BJ (cell line): Measurements from ENCODE around the gene ZNF35. TPM values are rescaled to one million over a fixed set of nuclear protein-coding genes. Genes with fewer than 3 reads are reported as not detected.
"Not testable (repeated sequence)": the region's sequence is repeated elsewhere in the genome, so short reads cannot be mapped to it uniquely, and the experiment has no call there.

Experiments
- CTCF ChIA-PET: fragments of 350-600 bp; formaldehyde crosslinking; extraction: SDS; loops from one replicate; lab custom pipeline; 2021; ENCODE audit warnings: antibody characterized with exemption, inconsistent platforms; lab: Yijun Ruan, JAX
- POLR2A ChIA-PET: fragments of 300-600 bp; sonication (Branson Sonifier 250); formaldehyde crosslinking; extraction: SDS; loops from one replicate; lab custom pipeline; 2021; ENCODE audit warnings: antibody characterized with exemption; lab: Charles Lee
- DNase-seq: peaks from one replicate; pipeline ENCODE4 v3.0.0-alpha.2; 2011; ENCODE audit warnings: low read depth
- H3K27me3 ChIP-seq: 2 replicates; pipeline ENCODE4 v1.6.0; 2011; ENCODE audit warnings: low read length; ENCODE audit not compliant: control insufficient read depth, insufficient read depth
- H3K36me3 ChIP-seq: 2 replicates; pipeline ENCODE4 v1.5.1; 2011; ENCODE audit warnings: low read length; ENCODE audit not compliant: control insufficient read depth, insufficient read depth
- H3K4me3 ChIP-seq: 2 replicates; pipeline ENCODE4 v1.5.1; 2011; ENCODE audit warnings: low read depth, mild to moderate bottlenecking, control low read depth, low read length
- polyA plus RNA-seq: library from polyadenylated mRNA; depleted of rRNA; stranded (reverse); fragments of >200 nt; gene quantifications from 2 replicates; pipeline ENCODE4 v1.2.3, GENCODE V29; 2011
- TF ChIP-seq, protein P1 (sequence below): IDR thresholded peaks from 2 replicates; pipeline ENCODE4 v1.5.1; 2011; ENCODE audit warnings: low read depth, mild to moderate bottlenecking, control low read depth, inconsistent platforms, low read length, moderate library complexity; ENCODE audit not compliant: insufficient read depth

Gene ZNF35
- polyA plus RNA-seq, 1 experiment = 4.7 TPM

DNA sequence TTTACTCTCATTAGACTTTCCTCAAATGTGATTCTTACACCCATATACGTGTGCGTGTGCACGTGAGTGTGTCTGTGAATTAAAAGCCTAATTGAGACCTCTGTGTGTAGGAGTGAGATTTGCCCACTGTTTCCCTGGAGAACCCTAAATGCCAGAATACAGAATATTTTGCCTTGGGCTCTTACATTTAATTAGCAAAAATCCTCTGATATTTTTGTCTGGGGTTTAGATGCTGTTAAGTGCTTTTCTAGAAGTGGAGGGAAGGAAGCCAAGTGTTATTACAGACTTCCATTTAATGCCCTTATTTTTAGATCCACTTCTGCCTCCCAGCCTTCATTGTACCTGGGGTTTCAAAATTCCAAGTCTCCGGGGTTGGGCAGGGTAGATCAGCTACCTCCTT, 17.8 kb downstream of the ZNF35 start:
- Histone ChIP-seq H3K36me3 (no peaks in the 10 kb centered on the region; the same call in none of the 2 replicates), H3K4me3 (no peak overlapping the region), H3K27me3 (no peaks in the 10 kb centered on the region)
- no peak for DNase-seq
- TF ChIP-seq, protein P1, sequence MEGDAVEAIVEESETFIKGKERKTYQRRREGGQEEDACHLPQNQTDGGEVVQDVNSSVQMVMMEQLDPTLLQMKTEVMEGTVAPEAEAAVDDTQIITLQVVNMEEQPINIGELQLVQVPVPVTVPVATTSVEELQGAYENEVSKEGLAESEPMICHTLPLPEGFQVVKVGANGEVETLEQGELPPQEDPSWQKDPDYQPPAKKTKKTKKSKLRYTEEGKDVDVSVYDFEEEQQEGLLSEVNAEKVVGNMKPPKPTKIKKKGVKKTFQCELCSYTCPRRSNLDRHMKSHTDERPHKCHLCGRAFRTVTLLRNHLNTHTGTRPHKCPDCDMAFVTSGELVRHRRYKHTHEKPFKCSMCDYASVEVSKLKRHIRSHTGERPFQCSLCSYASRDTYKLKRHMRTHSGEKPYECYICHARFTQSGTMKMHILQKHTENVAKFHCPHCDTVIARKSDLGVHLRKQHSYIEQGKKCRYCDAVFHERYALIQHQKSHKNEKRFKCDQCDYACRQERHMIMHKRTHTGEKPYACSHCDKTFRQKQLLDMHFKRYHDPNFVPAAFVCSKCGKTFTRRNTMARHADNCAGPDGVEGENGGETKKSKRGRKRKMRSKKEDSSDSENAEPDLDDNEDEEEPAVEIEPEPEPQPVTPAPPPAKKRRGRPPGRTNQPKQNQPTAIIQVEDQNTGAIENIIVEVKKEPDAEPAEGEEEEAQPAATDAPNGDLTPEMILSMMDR = no peak
- POLR2A ChIA-PET = no interaction called here
- CTCF ChIA-PET = no interaction called here

DNA sequence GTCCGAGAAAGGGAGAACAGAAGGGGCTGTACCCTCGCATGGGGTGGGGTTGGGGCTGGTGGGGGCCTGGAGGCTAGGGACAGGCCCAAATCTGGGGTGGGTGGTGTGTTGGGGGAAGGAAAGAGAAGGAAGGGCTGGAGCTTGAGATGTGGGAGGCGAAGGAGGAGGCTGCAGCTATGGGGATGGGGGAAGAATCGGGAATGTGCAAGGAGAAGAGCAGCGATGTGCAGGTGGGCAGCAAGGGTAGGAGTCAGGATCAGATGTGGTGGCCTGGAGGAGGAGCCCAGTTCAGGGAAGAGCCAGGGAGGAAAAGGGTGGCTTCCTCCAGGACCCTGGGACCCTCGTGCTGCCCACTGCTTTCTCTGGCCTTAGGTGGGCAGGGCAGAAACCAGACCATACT, 21.2 kb downstream of the ZNF35 start:
- Histone ChIP-seq H3K27me3 (no peaks in the 10 kb centered on the region), H3K4me3 (no peak overlapping the region), H3K36me3 (no peaks in the 10 kb centered on the region; the same call in 1 of the 2 replicates)
- ChIA-PET POLR2A (no interaction called here), CTCF (no interaction called here)
- TF ChIP-seq, protein P1 = no peak
- DNase-seq = no peak

DNA sequence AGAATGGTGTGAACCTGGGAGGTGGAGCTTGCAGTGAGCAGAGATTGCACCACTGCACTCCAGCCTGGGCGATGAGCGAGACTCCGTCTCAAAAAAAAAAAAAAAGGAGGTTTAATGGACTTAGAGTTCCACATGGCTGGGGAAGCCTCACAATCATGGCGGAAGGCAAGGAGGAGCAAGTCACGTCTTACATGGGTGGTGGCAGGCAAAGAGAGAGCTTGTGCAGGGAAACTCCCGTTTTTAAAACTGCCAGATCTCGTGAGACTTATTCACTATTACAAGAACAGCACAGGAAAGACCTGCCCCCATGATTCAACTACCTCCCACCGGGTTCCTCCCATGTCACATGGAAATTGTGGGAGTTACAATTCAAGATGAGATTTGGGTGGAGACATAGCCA, 24.9 kb downstream of the ZNF35 start:
- H3K27me3 ChIP-seq, DNase-seq, H3K36me3 ChIP-seq, H3K4me3 ChIP-seq, POLR2A ChIA-PET: not testable (repeated sequence)
- CTCF ChIA-PET = interaction anchor here (0.6 kb wide), 1 partner anchor 97 kb away, joined by 5 read pairs; no protein-coding TSS in a partner anchor

DNA sequence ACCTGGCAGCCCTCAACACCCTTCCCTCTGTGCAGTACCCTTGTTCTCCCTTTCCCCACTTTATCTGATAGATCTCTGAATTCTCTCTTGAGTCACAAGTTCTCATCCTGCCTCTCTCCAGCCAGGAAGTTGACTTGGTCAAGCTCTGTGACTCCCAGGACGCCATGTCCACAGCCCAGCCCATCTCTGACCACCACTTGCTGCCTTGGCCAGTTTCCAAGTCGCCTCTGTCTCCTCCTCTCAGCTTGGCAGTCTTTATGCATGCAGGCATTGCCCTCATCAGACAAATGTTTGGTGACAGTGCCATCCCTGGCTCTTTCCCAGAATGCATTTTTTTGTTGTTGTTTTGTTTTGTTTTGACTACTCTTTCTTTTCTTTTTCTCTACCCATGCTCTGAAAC, 25.7 kb downstream of the ZNF35 start:
- ChIA-PET CTCF (no interaction called here), POLR2A (no interaction called here)
- Histone ChIP-seq H3K4me3 (no peak overlapping the region), H3K36me3 (no peaks in the 10 kb centered on the region; the same call in 1 of the 2 replicates), H3K27me3 (no peaks in the 10 kb centered on the region)
- no peak for DNase-seq
- TF ChIP-seq, protein P1 = no peak

DNA sequence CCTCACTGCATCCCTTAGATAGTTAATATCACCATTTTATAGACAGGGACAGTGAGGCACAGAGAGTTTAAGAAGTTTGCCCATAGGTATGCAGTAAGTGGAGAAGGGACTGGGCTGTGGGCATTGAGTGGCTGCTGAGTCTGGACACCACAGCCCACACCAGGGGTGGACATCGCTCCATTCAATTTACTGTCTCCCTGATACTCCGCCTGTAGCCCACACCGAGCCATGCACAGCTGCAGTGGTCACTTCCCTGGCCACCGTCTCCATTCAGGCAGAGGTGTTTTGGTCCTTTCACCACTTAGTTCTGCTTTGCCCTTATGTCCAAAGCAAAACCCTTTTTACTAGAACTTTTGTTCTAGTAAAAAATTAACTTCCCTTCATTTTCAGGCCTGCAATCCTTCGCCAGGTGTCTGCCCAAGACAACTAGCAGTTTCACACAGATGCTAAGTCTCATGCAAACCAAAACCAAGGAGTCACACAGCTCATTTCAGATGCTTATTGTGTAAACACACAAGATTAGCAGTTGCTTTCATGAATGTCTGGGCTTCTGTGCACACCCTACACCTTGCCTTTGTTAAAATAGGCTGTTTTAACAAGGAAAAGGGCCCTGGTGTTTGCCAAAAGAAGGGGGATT, 30.1 kb downstream of the ZNF35 start:
- CTCF ChIA-PET = no interaction called here

More for the DNA sequence above, 30.1 kb downstream of the ZNF35 start:
- no peak for DNase-seq
- Histone ChIP-seq H3K4me3 (no peak overlapping the region), H3K27me3 (no peaks in the 10 kb centered on the region), H3K36me3 (no peaks in the 10 kb centered on the region)
- TF ChIP-seq, protein P1 = no peak
- POLR2A ChIA-PET = no interaction called here
